Skeletal muscle tissue (tissue), 4 donors: ENCODE measurements around the gene GNB3. TPM values are rescaled to one million over a fixed set of nuclear protein-coding genes. Genes with fewer than 3 reads are reported as not detected.
"Not testable (repeated sequence)": the region's sequence is repeated elsewhere in the genome, so short reads cannot be mapped to it uniquely, and the experiment has no call there.

Source experiments
- H3K27ac ChIP-seq: one replicate; pipeline ENCODE4 v1.7.0; 2013; ENCODE audit warnings: mild to moderate bottlenecking, low read depth, low read length, inconsistent platforms
- H3K27me3 ChIP-seq, 3 donors: one replicate each; pipeline ENCODE4 v1.7.0; 2013; ENCODE audit warnings: low read length in 3 of 3; ENCODE audit not compliant: control insufficient read depth in 3 of 3, insufficient read depth in 3 of 3
- H3K36me3 ChIP-seq, 3 donors: one replicate each; pipeline ENCODE4 v1.7.0; 2013; ENCODE audit warnings: low read length in 3 of 3; ENCODE audit not compliant: control insufficient read depth in 3 of 3, insufficient read depth in 3 of 3
- H3K4me1 ChIP-seq, 3 donors: one replicate each; pipeline ENCODE4 v1.7.0; 2013; ENCODE audit warnings: low read length in 3 of 3, mild to moderate bottlenecking in 3 of 3; ENCODE audit not compliant: control insufficient read depth in 3 of 3, insufficient read depth in 3 of 3
- H3K4me3 ChIP-seq, 3 donors: one replicate each; pipeline ENCODE4 v1.7.0; 2013; ENCODE audit warnings: low read length in 3 of 3
- H3K9ac ChIP-seq, 3 donors: one replicate each; pipeline ENCODE4 v1.7.0; 2013; ENCODE audit warnings: low read length in 3 of 3, mild to moderate bottlenecking in 3 of 3, moderate library complexity in 2 of 3, low read depth in 1 of 3
- H3K9me3 ChIP-seq, 3 donors: one replicate each; pipeline ENCODE4 v1.7.0; 2013; ENCODE audit warnings: low read length in 3 of 3; ENCODE audit not compliant: control insufficient read depth in 3 of 3
- total RNA-seq: library from RNA; depleted of rRNA; stranded (reverse); fragments of >200 nt; gene quantifications from one replicate; pipeline ENCODE4 v1.2.3, GENCODE V29; 2014
- donor health status: Osteomylitis.

Gene GNB3
- total RNA-seq, 1 donor from 2014 or later: 3.7 TPM

GRCh38 chr12:6888794-6889193 is 48.1 kb downstream of the GNB3 start:
- H3K36me3 ChIP-seq: peaks cover 5 to 13% (median 6%) of the 10 kb centered on the region in 3 donors
- H3K27ac ChIP-seq, H3K27me3 ChIP-seq, H3K4me3 ChIP-seq, H3K9ac ChIP-seq, H3K9me3 ChIP-seq: not testable (repeated sequence)
- H3K4me1 ChIP-seq: peaks cover 9 to 13% (median 11%) of the 10 kb centered on the region in 3 donors

- H3K9ac ChIP-seq, H3K27me3 ChIP-seq, H3K36me3 ChIP-seq, H3K4me3 ChIP-seq, H3K9me3 ChIP-seq: not testable (repeated sequence)
- H3K27ac ChIP-seq: peak overlapping the region; percentile 86
- peaks cover 9 to 13% (median 11%) of the 10 kb centered on the region in 3 donors for H3K4me1 ChIP-seq
These were observed 49.2 kb downstream of the GNB3 start for GRCh38 chr12:6889775-6890573.

- no peaks in the 10 kb centered on the region for H3K9me3 ChIP-seq
- no peaks in the 10 kb centered on the region for H3K27me3 ChIP-seq
- no peaks in the 10 kb centered on the region for H3K36me3 ChIP-seq
- peak overlapping the region; percentile 84 to 92 (median 84) for H3K9ac ChIP-seq
- H3K4me3 ChIP-seq: peak overlapping the region; percentile 84 to 89 (median 86)
- peaks cover 9 to 13% (median 11%) of the 10 kb centered on the region in 3 donors for H3K4me1 ChIP-seq
- H3K27ac ChIP-seq: peak overlapping the region; percentile 86
These were observed 50.3 kb downstream of the GNB3 start for GRCh38 chr12:6890789-6891645.

GRCh38 chr12:6891646-6892001 is 50.9 kb downstream of the GNB3 start:
- Histone ChIP-seq H3K9ac (peak overlapping the region; percentile 76 to 92 (median 84)), H3K4me1 (peaks cover 9 to 13% (median 11%) of the 10 kb centered on the region in 3 donors), H3K27ac (peak overlapping the region; percentile 86), H3K9me3 (no peaks in the 10 kb centered on the region), H3K27me3 (no peaks in the 10 kb centered on the region), H3K4me3 (peak overlapping the region; percentile 66 to 89 (median 84)), H3K36me3 (no peaks in the 10 kb centered on the region)

DNA sequence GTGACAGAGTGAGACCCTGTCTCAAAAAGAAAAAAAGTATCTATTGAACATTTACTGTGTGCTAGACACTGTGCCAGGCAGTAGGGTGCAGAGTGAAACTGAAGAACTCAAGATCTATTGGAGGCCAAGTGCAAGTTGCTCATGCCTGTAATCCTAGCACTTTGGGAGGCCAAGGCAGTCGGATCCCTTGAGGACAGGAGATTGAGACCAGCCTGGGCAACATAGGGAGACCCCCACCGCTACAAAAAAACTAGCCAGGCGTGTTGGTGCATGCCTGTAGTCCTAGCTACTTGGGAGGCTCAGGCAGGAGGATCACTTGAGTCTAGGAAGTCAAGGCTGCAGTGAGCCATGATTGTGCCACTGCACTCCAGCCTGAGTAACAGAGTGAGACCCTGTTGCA is 52.0 kb downstream of the GNB3 start:
- not testable (repeated sequence) for H3K27ac ChIP-seq, H3K9ac ChIP-seq, H3K27me3 ChIP-seq, H3K36me3 ChIP-seq, H3K4me3 ChIP-seq, H3K9me3 ChIP-seq
- H3K4me1 ChIP-seq: peaks cover 9 to 13% (median 11%) of the 10 kb centered on the region in 3 donors

DNA sequence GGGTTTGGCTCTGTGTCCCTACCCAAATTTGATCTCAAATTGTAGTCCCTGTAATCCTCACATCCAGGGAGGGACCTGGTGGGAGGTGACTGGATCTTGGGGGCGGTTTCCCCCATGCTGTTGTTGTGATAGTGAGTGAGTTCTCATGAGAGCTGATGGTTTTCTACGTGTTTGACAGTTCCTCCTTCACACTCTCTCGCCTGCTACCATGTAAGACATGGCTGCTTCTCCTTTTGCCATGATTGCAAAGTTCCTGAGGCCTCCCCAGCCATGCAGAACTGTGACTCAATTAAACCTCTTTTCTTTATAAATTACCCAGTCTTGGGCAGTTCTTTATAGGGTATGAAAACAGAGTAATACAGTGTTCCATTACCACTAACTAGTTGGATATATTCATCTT is 53.6 kb downstream of the GNB3 start:
- H3K36me3 ChIP-seq: no peaks in the 10 kb centered on the region
- H3K9me3 ChIP-seq: no peaks in the 10 kb centered on the region
- H3K4me1 ChIP-seq: peaks cover 9 to 13% (median 11%) of the 10 kb centered on the region in 3 donors
- H3K9ac ChIP-seq: no peak overlapping the region
- H3K4me3 ChIP-seq: no peak overlapping the region
- no peaks in the 10 kb centered on the region for H3K27me3 ChIP-seq
- H3K27ac ChIP-seq: no peak overlapping the region

Other genes with a start within 250 kb of the GNB3 start
- 211 TPM for gene CHD4, start 233.5 kb upstream of the GNB3 start, total RNA-seq
- 1.0 TPM for gene LPAR5, start 205.0 kb upstream of the GNB3 start, total RNA-seq
- 1.0 TPM for gene ACRBP, start 193.5 kb upstream of the GNB3 start, total RNA-seq
- 38.1 TPM for gene ING4, start 177.8 kb upstream of the GNB3 start, total RNA-seq
- gene ZNF384, start 151.6 kb upstream of the GNB3 start, total RNA-seq: 8.4 TPM
- under 0.01 TPM for gene PIANP, start 140.1 kb upstream of the GNB3 start, total RNA-seq
- 30.8 TPM for gene COPS7A, start 116.9 kb upstream of the GNB3 start, total RNA-seq
- gene MLF2, start 87.8 kb upstream of the GNB3 start, total RNA-seq: 73.6 TPM
- gene PTMS, start 74.6 kb upstream of the GNB3 start, total RNA-seq: 40.2 TPM
- gene LAG3, start 68.4 kb upstream of the GNB3 start, total RNA-seq: not detected
- 6.8 TPM for gene CD4, start 51.4 kb upstream of the GNB3 start, total RNA-seq
- gene GPR162, start 19.1 kb upstream of the GNB3 start, total RNA-seq: 8.9 TPM
- 19.8 TPM for gene P3H3, start 12.5 kb upstream of the GNB3 start, total RNA-seq
- gene CDCA3, start 10.4 kb downstream of the GNB3 start, total RNA-seq: 3.1 TPM
- 61.6 TPM for gene USP5, start 11.2 kb downstream of the GNB3 start, total RNA-seq
- gene TPI1, start 26.6 kb downstream of the GNB3 start, total RNA-seq: 1,878 TPM
- 3.1 TPM for gene SPSB2, start 32.4 kb downstream of the GNB3 start, total RNA-seq
- gene LRRC23, start 63.9 kb downstream of the GNB3 start, total RNA-seq: 12.5 TPM
- gene ENO2, start 73.7 kb downstream of the GNB3 start, total RNA-seq: 2.6 TPM
- gene ATN1, start 87.0 kb downstream of the GNB3 start, total RNA-seq: 7.3 TPM
- not detected for gene RNU7-1, start 102.9 kb downstream of the GNB3 start, total RNA-seq
- gene C12orf57, start 103.1 kb downstream of the GNB3 start, total RNA-seq: 205 TPM
- 7.8 TPM for gene PTPN6, start 110.4 kb downstream of the GNB3 start, total RNA-seq
- 273 TPM for gene PHB2, start 129.7 kb downstream of the GNB3 start, total RNA-seq
- gene EMG1, start 130.0 kb downstream of the GNB3 start, total RNA-seq: 28.2 TPM
- gene LPCAT3, start 177.6 kb downstream of the GNB3 start, total RNA-seq: 14.6 TPM
- gene C1S, start 219.8 kb downstream of the GNB3 start, total RNA-seq: 89.8 TPM